Measurements from ENCODE around the gene FAIM2.

Gene FAIM2

DNA sequence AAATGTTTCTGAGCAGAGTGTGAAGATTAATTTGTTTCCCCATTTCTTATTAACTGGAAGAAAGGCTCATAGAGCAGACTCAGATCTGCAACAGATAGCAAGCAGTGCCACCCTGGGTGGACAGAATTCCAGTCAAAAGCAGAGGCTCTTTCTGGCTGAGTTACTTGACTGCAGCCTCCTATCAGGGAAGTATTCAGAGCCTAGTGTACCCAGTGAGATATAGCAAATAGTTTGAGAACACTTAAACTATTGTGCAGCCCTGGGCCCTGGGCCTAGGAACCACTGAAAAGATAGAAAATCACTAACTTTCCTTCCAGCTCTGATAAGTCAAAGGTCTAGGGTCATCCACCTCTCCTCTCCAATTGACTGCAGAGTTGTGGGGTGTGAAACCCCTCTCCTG is 35.6 kb upstream of the FAIM2 start:
- DNase-seq (ENCODE audit: low read depth): no peak

- DNase-seq (ENCODE audit: low read depth): no peak
These were observed 34.1 kb upstream of the FAIM2 start for GRCh38 chr12:49937639-49938300.

DNA sequence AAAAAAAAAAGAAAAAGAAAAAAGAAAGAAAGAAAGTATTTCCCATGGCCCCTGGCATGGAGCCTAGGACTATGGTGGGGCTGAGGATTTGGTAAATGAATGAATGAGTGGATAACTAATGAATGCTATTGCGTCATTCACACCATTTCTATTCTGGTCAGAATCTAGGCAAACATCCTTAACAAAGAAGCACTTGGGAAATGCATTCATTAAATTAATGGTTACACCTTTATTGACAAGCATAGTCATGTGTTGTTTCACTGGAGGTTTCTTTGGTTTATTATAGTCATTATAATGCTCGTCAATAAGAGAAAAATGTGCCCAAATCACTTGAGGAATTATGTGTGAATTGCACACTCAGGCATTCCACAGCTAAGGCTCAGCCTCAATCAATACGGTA is 33.2 kb upstream of the FAIM2 start:
- DNase-seq (ENCODE audit: low read depth): no peak

DNA sequence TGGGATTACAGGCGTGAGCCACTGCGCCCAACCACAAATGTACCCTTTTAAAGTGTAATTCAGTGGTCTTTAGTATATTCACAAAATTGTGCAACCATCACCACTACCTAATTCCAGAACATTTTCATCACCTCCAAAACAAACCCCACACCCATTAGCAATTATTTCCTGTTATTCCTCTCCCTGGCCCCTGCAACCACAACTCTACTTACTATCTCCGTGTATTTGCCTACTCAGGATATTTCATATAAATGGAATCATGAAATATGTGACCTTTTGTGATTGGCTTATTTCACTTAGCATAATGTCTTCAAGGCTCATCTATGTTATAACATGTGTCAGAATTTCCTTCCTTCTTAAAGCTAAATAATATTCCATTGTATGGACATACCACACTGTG is 30.8 kb upstream of the FAIM2 start:
- DNase-seq (ENCODE audit: low read depth): no peak

DNA sequence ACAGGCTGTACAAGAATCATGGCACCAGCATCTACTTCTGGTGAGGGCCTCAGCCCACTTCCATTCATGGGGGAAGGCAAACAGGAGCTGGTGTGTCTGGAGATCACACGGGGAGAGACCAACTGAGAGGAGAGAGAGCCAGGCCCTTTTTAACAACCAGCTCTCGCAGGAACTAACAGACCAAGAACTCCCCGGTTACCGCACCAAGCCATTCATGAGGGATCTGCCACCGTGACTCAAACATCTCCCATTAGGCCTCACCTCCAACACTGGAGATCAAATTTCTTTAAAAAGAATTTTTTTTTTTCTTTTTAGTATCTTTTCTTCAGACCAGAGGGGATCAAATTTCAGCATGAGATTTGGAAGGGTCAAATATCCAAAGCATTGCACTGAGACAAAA is 30.1 kb upstream of the FAIM2 start:
- DNase-seq (ENCODE audit: low read depth): no peak

DNA sequence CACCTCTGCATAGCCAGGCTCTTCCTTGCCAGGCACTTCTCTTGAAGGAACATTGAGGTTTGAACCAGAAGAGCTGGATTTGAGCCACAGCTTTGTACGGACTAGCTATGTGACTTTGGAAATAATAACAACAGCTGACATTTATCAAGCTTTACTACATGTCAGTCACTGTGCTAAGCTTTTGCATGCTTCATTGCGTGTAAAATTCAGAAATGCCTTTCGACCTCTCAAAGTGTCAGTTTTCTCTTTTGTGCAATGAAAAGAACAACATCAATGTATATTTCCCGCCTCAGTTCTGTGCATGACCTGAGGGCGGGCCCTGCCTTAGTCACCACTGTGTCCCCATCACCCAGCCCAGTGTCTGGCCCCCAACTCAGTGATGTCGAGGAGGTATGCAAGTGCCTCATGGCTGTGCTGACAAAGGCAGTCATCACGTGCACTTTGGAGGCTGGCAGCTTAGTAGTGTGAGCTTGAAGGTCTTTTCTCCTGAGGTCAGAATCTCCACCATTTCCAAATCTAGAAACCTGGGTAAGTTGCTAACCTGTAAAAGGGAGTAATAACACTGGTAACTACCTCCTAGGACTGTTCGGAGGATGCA is 28.9 kb upstream of the FAIM2 start:
- DNase-seq (ENCODE audit: low read depth): no peak

DNA sequence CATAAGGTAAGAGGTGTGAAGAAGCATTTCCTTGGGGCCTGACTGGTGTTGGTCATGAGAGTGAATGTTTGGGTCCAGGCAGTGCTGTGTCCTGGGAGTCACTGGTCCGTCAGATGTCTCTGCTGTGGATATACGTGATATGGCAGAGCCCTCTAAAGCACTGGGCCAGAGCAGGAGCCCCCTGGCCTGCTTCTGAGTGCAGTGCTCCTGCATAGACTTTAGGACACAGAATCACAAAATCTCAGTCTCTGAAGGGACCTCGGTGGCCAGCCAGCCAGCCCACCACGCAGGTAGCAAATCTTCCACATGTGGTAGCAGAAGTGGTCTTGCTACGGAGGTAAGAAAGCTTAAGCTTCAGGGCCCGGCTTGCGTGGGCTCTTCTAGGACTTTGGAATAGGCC is 28.3 kb upstream of the FAIM2 start:
- no peak for DNase-seq (ENCODE audit: low read depth)

DNA sequence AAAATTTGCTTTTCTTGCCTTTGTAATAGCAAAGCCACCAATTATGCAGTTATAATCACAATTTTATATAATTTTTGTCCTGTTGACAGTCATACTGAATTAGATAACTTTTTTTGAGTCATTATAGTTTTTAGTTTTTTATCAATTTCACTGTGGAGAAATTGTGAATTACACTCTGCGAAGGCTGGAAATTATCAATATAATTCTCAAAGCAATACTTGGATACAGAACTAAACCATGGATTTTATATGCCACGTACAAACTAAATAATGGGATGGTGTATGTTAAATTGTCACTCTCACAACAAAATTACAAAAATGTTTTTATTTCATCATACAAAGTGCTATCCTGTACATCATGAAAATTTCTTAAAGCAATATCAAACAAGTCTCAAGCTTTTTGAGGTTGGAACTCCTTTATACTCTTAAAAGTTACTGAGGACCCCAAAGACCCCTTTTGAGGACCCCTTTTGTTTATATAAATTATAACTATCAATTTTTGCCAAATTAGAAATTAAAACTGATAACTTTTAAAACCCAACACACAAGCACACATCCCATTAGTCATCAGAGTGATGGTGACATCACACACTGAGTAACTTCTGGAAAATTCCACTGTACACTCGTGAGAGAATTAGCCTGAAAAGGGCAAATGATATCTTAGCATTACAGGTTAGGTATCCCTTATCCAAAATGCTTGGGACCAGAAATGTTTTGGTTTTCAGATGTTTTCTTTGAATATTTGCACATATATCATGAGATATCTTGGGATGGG is 27.0 kb upstream of the FAIM2 start:
- no peak for DNase-seq (ENCODE audit: low read depth)

- DNase-seq (ENCODE audit: low read depth): no peak
These were observed 25.9 kb upstream of the FAIM2 start for GRCh38 chr12:49929581-49929980.

GRCh38 chr12:49928471-49928870 is 24.8 kb upstream of the FAIM2 start:
- no peak for DNase-seq (ENCODE audit: low read depth)

DNA sequence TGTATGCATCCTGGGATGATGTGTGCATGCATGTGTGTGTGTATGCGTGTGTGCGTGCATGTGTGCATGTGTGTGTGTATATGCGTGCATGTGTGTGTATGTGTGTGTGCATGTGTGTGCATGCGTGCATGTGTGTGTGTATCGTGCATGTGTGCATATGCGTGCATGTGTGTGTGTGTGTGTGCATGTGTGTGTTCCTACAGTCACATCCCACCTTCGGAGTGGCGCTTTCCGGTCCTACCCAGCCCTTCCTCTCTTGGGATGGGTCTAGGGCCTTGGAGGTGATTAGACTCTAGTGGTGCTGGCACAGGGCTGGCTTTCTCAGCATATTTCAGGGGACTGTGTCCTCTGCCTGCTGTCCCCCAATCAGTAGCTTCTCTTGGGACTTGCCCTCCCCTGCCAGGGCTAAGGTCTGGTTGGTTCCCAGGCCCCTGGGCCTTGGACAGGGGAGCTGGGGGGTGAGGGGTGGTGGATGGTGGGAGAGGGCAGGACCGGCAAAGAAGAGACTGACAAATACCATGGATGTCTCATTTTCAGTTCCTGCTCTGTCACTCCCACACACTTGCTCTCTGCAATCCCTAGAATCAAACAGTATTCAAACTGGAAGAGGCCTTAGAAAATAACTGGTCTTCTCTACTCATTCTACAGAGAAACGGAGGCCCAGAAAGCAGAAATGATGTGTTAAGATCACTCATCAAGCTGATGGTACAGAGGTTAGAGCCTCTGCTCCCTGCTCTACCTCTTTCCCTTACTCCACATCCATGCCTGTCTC is 21.9 kb upstream of the FAIM2 start:
- no peak for DNase-seq (ENCODE audit: low read depth)

- no peak for DNase-seq (ENCODE audit: low read depth)
These were observed 21.0 kb upstream of the FAIM2 start for GRCh38 chr12:49924628-49925246.

GRCh38 chr12:49923880-49924556 is 20.3 kb upstream of the FAIM2 start:
- DNase-seq (ENCODE audit: low read depth): no peak

DNA sequence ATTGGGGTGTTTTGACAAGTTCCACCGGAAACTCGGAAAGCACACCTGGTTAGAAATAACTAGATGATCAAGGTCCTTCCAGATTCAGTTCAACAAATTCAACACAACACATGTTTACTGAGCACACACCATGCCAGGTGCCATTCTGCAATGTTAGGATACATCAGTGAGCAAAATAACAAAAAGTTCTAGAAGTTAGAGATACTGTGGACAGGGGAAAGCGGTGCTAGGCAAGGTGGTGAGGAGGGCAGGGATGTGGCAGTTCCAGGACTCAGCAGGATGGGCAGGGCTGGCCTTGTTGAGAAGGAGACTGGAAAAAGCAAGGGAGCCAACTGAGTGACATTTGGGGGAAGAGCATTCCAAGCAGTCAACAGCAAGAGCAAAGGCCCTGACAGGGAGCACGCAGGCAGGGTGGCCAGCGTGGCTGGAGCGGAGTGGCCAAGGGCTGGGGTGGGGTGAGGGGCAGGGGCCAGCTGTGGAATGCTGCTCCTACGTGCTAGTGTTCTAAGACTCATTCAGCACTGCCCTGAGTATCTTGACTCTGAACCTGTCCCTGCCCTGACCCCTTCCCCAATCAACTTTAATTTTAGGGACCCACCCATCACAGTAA is 19.4 kb upstream of the FAIM2 start:
- DNase-seq (ENCODE audit: low read depth): no peak

- DNase-seq (ENCODE audit: low read depth): no peak
These were observed 18.8 kb upstream of the FAIM2 start for GRCh38 chr12:49922349-49923034.

- DNase-seq (ENCODE audit: low read depth): no peak
These were observed 18.2 kb upstream of the FAIM2 start for GRCh38 chr12:49921936-49922335.

GRCh38 chr12:49921299-49921698 is 17.6 kb upstream of the FAIM2 start:
- DNase-seq (ENCODE audit: low read depth): no peak

DNA sequence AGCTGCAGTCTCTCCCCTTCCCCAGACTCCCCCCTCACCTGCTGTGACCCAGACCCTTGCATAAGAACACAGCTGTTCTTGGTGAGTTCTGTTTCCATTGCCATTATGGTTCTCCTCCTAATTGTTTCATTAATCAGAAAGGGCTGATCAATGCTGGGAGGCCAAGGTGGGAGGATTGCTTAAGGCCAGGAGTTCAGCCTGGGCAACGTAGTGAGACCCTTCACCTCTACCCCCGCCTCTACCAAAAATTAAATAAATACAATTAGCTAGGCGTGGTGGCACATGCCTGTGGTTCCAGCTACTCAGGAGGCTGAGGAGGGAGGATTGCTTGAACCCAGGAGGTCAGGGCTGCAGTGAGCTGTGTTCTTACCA is 17.2 kb upstream of the FAIM2 start:
- DNase-seq (ENCODE audit: low read depth): no peak

DNA sequence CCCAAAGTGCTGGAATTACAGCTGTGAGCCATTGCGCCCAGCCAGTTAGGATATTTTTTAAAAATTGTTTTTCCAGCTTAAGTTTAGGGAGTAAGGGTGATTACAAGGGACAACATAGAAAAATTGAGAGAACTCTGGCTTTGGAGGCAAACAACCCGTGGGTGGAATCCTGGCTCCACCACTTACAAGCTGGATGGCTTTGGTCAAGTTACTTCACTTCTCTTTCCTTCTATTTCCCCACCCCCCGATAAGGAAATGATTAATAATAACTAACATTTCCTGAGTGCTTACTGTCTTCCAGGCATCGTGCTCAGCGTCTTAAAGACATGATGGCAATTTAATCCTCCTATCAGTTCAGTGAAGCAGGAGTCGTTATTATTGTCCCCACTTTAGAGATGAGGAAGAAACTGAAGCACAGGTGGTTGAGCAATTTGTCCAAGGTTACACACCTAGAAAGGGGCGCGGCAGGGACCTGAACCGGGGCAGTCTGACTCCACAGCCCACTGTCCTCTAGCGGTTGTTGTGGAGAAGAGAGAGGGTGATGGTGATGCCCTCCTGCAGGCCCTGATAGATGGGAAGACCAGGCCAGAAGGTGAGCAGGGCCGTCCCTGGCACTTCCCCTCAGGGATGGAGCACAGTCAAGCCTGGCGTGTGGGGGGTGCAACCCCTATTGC is 16.7 kb upstream of the FAIM2 start:
- no peak for DNase-seq (ENCODE audit: low read depth)

DNA sequence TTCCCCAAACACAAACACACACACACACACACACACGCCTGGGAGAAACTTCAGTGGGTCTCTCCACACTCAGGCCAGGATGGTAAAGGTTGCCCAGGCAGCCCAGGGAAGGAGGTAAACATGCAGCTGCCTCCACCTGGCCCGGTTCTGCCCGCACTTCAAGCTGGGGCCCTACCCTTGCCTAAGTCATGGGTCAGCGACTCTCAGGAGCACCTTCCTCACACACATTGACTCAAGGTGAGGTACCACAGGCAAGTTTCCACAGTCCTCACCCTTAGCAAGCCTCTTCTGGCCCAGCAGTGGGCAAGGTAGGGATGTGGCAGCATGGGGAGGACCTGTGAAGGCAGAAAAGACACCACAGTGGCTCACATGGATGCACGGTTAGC is 14.1 kb upstream of the FAIM2 start:
- no peak for DNase-seq (ENCODE audit: low read depth)

All from activated T-helper 9 cell treated with anti-CD3 and anti-CD28 coated beads, Interleukin-2, amount 50 U/mL, for 16 hours (primary cell).